GM21737 (cell line): Measurements from ENCODE around the gene TOP1.

Experiments used
- ATAC-seq: cut with Tn5 transposase; IDR thresholded peaks from one replicate; pipeline ENCODE4 v1.9.1; 2021; ENCODE audit warnings: mild to moderate bottlenecking, moderate library complexity; ENCODE audit not compliant: unreplicated experiment

TOP1 gene

DNA sequence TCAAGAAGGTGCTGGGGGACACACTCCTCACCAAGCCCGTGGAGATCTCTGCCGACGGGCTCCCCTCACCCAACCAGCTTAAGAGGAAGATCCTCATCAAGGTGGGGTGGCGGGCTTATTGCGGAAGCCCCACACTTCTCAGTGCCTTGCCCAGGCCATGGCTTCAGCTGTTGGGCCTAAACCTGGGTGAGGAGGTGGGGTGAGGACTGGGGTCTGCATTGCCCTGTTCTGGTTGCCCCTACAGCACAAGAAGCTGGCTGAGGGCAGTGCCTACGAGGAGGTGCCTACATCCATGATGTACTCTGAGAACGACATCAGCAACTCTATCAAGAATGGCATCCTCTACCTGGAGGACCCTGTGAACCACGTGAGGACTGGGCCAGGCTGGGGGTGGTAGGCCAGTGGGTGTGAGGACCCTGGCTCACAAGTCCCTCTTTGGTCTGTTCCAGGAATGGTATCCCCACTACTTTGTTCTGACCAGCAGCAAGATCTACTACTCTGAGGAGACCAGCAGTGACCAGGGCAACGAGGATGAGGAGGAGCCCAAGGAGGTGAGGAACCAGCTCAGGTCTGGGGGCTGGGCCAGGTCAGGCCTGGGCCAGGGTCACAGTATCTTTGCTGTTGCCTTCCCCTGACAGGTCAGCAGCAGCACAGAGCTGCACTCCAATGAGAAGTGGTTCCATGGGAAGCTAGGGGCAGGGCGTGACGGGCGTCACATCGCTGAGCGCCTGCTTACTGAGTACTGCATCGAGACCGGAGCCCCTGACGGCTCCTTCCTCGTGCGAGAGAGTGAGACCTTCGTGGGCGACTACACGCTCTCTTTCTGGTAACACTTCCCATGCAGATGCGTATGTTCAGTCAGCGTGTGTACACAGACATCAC, 136.6 kb downstream of the TOP1 start:
- ATAC-seq: no peak

DNA sequence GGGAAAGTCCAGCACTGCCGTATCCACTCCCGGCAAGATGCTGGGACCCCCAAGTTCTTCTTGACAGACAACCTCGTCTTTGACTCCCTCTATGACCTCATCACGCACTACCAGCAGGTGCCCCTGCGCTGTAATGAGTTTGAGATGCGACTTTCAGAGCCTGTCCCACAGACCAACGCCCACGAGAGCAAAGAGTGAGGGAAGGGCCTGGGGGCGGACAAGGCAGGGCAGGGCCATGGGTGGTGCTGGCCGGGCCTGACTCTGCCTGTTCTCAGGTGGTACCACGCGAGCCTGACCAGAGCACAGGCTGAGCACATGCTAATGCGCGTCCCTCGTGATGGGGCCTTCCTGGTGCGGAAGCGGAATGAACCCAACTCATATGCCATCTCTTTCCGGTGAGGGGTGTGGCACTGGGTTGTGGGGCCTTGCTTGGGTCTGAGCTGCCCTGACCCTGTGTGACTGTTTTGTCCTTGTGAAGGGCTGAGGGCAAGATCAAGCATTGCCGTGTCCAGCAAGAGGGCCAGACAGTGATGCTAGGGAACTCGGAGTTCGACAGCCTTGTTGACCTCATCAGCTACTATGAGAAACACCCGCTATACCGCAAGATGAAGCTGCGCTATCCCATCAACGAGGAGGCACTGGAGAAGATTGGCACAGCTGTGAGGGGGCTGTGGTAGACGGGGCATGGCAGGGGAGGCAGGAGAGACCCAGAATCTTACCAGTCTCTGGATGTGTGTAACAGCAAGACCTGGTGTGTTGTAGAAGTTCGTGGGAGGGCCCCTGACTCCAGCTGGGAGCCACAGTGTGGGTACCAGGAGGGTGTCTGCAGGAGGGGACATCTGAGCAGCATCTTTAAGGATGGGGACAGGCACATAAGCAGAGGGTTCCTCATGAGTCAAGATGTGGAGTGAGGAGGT, 137.8 kb downstream of the TOP1 start:
- no peak for ATAC-seq

DNA sequence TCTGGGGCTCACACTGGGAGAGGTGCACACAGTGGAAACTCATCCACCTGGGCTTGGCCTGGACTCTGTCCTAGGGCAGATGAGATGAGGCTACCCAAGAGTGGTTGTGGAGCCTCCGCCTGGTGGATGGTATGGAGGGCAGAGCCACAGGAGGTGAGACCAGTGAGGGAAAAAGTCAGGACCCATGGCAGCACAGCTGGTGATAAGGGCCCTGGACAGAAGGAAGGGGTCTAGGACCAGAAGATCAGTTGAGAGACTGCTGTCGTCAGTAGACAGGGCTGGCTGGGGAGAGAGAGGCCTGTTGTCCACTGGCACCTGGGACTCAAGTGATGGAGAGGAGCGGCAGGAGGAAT, 138.5 kb downstream of the TOP1 start:
- ATAC-seq: no peak

DNA sequence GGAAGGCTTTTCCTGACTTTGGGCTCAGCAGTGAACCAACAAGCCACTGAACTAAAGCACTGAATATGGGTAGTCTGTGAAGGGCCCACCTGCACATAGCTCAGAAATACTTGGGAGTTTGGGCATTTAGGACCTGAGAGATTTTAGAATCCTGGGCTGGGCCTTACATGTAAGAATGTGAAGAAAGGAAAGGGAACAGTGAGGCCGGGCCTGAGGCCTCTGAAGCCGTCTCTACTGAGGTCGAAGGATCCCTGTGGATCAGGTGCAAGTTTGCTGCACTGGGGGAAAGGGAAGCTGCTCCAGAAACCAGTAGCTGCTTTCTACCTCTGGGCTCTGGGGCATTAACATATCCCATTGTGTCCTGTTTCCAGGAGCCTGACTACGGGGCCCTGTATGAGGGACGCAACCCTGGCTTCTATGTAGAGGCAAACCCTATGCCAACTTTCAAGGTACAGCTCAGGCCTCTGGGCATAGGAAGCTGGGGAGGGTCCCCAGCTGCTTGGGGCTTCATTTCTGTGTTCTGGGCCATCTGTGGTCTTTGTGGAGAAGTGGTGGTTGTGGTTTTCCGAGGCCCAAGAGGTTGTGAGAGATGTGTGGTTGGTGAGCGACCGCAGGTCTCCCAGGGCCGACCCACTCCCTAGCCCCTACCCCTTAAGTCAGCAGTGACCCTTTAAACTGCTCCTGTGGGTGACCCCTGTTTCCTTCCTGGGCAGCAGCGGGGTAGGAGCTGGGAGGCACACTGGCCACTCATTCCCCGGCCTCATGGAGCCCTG, 139.0 kb downstream of the TOP1 start:
- ATAC-seq: no peak

DNA sequence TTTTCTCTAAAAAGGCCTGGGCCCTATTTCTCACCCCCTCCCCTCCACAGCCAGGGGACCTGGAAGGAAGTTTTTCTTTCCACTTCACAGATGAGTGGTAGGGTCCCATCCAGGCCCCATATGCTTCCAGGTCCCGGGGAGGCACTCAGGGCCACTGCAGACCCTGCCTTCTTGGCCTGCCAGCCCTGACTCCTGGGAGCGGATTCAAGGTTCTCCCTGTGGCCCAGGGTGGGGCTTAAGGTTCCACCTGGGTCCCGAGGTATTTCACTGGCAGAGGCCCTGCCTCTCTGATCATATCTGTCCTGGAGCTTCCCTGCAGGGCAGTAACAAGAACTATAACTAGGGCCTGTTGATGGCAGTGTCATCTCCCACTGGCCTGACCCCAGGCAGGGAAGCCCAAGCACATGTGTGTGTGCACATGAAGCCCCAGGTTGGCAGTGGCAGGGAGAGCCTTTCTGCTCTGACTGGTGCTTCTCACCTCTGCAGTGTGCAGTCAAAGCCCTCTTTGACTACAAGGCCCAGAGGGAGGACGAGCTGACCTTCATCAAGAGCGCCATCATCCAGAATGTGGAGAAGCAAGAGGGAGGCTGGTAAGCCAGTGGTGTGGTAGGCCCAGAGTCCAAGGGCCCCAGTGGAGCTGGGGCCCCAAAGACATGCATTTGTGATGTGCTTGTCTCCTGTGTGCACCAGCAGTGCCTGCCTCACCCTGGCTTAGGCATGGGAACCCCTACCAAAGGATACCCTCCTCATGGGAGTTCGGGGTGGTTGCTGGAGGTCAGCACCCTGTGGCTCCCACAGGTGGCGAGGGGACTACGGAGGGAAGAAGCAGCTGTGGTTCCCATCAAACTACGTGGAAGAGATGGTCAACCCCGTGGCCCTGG, 139.9 kb downstream of the TOP1 start:
- no peak for ATAC-seq

DNA sequence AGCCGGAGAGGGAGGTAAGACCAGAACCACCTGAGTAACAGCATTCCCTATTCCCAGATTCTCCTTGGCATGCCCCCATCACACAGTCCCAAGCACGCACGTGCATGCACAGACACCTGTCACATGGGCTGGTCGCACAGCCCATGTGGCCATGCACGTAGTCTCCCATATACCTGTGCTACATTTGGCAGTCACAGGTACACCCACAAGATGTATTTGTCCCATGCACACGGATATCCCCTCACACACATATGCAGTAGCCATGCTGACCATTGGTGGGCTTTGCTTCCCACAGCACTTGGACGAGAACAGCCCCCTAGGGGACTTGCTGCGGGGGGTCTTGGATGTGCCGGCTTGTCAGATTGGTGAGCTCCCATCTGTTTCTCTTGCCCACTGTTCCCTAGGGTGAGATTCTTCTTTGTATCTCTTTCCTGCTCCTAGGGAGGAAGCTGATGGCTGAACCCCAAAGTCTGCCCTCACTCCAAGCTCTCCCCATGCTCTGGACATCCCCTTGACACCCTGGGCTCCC, 140.6 kb downstream of the TOP1 start:
- ATAC-seq: no peak

DNA sequence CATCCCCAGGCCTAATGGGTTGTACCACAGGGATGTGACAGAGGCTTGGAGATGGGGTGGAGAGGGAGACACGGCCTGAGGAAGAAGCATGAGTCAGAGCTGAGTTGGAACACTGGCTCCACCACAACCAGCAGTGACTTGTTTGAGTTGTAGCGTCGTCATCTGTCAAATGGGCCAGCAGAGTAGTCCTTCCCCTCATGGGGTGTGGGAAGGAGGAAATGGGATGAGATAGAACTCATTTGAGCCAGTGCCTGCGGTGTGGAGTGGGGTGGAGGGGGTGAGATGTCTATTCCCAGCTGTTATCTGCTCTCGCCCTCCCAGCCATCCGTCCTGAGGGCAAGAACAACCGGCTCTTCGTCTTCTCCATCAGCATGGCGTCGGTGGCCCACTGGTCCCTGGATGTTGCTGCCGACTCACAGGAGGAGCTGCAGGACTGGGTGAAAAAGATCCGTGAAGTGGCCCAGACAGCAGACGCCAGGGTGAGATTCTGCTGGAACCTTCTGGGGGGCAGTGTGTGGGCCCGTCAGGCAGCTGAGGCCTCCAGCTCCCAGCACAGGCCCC, 141.2 kb downstream of the TOP1 start:
- ATAC-seq: no peak

DNA sequence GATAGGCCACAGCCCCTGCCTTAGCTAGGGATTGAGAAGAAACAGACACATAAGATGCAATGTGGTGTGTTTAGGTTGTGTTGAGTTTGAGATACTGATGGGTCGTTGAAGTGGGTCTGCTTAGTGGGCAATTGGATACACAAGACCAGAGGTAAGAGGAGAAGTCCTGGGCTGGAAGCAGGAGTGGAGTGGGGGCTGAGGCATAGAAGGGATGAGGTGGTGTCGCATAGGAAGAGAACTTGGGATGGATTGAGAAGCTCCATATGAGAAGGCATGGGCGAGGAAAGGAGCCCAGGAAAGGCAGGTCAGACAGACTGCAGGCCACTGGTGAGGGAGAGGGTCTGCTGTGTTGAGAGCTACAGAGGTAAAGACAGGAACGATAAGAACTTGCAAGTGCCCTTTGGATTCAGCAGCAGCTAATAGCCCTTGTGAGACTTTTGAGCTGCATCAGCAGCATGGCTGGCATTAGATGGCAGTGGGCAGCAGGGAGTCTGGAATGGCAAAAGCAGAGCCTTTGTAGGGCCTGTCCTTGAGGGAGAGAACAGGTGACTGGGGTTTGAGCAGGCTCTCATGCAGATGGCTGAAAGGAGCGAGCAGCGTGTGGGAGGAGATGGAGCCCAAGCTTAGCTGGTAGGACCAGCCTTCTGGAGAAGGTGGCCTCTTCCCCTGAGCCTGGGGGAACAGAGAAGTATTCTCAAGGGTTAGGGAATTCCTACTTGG, 141.9 kb downstream of the TOP1 start:
- ATAC-seq: no peak

DNA sequence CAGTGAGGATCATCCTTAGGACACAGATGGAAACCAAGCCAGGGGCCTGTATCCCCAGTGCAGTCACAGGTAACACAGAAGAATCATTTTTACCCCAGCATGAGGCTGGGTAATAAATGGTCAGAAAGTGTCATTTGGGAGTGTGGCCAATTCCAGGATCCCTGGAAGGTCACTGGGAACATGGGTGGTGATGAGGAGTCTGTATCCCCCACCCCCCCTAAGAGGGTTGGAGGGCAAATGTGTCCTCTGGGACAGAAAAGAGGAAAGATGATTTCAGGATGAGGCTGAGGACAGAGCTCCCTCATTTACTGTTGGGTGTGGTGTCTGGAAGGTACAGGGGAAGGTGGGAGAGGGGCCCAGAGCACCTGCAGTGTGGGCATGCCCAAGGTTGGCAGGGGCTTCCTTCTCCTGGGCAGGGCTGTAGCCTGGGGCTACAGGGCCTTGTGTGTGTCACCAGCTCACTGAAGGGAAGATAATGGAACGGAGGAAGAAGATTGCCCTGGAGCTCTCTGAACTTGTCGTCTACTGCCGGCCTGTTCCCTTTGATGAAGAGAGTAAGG, 143.2 kb downstream of the TOP1 start:
- no peak for ATAC-seq

DNA sequence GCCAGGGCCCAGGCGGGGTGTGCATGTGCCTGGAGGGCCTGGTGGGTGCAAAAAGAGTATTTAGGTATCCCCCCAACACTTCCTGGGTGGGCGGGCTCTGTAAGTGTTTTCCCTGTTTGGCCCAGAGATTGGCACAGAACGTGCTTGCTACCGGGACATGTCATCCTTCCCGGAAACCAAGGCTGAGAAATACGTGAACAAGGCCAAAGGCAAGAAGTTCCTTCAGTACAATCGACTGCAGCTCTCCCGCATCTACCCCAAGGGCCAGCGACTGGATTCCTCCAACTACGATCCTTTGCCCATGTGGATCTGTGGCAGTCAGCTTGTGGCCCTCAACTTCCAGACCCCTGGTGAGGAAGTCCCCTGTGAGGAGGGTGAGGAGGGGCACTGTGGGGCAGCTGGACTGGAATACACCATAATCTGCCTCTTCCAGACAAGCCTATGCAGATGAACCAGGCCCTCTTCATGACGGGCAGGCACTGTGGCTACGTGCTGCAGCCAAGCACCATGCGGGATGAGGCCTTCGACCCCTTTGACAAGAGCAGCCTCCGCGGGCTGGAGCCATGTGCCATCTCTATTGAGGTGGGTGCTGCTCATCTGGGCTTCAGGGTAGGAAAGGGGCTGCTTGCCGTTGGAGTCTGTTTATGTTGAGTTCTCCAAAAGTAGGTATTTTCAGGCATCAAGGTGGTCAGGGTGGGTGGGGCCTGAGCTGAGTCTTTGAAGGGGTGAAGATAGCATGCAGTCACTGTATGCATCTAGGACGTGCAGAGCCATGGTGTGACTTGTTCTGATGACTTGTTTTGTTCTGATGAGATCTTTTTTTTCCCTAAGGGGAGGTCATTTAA, 143.9 kb downstream of the TOP1 start:
- ATAC-seq: no peak

DNA sequence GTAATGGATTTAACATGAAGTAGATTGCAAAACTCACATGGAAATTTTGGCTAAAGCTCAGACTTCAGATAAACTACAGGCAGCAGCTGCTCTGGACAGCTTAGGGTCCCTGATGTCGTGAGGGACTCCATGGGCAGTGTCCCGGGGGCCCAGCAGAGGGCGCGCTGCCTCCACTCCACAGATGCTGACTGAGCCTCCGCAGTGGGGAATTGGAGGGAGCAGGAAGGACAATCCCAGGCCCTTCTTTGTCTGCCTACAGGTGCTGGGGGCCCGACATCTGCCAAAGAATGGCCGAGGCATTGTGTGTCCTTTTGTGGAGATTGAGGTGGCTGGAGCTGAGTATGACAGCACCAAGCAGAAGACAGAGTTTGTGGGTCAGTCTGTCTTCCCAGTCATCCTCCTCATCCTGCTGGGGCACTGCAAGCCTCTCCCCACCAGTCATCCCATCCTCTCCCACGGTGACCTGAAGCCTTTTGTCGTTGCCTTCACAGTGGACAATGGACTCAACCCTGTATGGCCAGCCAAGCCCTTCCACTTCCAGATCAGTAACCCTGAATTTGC, 144.6 kb downstream of the TOP1 start:
- no peak for ATAC-seq

DNA sequence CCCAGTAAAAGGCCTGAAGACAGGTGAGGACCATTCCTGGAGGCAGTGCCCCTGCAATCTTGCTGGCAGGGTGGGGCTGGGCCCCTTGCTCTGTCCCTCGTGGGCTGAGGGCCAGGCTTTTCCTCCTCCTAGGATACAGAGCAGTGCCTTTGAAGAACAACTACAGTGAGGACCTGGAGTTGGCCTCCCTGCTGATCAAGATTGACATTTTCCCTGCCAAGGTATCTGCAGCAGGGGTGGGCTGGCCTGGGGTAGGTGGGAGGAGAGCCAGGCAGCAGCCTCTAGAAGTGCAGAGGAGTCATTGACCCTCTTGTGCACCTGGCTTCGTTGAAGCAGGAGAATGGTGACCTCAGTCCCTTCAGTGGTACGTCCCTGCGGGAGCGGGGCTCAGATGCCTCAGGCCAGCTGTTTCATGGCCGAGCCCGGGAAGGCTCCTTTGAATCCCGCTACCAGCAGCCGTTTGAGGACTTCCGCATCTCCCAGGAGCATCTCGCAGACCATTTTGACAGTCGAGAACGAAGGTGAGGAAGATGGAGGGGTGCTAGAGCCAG, 145.2 kb downstream of the TOP1 start:
- no peak for ATAC-seq
